Measurements from ENCODE around the gene SYNRG.

SYNRG gene

DNA sequence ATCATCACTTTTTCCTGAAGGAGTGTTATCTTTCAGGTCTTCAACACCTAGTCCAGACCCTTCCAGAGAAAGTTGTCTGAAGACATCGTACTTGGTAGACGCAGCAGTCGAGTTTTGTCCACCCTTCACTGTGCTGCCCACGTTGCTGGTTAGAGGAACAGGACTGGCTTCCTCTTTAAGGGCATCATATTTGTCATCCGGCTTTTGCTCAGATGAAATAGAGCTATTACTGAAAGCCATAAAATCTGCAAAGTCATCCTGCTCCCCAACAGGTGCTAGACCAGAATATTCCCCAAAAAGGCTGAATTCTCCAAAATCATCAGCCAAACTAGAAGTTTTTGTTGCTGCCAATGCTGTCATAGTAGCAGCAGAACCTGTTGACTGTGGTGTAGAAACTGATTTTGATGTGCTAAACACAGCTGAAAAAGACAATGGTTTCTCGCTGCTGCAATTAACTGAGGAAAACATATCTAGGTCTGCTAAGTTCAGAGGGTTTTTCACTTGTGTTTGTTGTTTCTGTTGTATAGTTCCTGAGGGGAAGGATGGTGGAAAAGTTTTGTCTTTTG is 55.7 kb downstream of the SYNRG start:
- no peak for DNase-seq (ENCODE audit: low spot score)
- TF ChIP-seq, protein P1, sequence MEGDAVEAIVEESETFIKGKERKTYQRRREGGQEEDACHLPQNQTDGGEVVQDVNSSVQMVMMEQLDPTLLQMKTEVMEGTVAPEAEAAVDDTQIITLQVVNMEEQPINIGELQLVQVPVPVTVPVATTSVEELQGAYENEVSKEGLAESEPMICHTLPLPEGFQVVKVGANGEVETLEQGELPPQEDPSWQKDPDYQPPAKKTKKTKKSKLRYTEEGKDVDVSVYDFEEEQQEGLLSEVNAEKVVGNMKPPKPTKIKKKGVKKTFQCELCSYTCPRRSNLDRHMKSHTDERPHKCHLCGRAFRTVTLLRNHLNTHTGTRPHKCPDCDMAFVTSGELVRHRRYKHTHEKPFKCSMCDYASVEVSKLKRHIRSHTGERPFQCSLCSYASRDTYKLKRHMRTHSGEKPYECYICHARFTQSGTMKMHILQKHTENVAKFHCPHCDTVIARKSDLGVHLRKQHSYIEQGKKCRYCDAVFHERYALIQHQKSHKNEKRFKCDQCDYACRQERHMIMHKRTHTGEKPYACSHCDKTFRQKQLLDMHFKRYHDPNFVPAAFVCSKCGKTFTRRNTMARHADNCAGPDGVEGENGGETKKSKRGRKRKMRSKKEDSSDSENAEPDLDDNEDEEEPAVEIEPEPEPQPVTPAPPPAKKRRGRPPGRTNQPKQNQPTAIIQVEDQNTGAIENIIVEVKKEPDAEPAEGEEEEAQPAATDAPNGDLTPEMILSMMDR (IDR thresholded peaks at IDR 0.05; ENCODE audit: borderline replicate concordance, control extremely low read depth, extremely low read depth, insufficient read depth, missing control alignments): no peak
- in situ Hi-C loops (cut with MboI; ENCODE audit: low sequenced_read_pairs, unreplicated experiment): no loop called here

DNA sequence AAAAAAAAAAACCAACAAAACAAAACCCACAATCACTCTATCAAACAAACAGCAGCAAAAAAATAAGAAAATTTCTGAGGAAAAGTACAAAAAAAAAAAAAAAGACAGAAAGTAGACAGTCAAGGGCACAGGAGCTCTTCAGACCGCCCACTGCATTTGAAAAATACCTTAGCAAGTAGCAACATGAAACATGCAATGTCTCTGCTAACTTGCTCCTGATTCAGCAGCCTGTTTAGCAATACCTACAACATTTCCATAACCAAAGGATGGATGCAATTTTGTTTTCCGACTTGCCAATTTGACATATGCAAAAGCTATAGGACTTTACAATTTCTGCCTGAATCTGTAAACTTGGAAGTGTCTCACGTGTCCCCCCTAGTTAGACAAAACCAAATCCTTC is 57.4 kb downstream of the SYNRG start:
- in situ Hi-C loops (cut with MboI; ENCODE audit: low sequenced_read_pairs, unreplicated experiment): no loop called here
- no peak for DNase-seq (ENCODE audit: low spot score)
- TF ChIP-seq, protein P1 (IDR thresholded peaks at IDR 0.05; ENCODE audit: borderline replicate concordance, control extremely low read depth, extremely low read depth, insufficient read depth, missing control alignments): no peak

DNA sequence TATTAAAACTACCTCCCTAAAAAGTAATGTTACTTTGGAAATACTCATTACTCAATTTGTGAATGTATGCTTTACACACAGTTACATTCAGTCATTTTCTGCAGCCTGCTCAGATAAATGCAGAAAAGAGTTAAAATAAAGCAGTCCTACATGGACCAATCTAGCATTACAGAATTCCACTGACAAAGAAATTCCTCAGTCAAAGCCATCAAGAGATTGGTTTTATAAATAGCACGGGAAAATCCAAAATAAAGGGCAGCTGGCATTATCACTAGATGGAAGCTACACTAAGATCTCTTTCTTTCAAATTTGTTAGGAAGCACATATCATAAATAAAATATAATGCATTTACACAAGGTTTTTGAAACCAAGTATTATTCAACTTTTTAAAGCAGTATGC is 61.2 kb downstream of the SYNRG start:
- TF ChIP-seq, protein P1 (IDR thresholded peaks at IDR 0.05; ENCODE audit: borderline replicate concordance, control extremely low read depth, extremely low read depth, insufficient read depth, missing control alignments): no peak
- no peak for DNase-seq (ENCODE audit: low spot score)
- in situ Hi-C loops (cut with MboI; ENCODE audit: low sequenced_read_pairs, unreplicated experiment): no loop called here

DNA sequence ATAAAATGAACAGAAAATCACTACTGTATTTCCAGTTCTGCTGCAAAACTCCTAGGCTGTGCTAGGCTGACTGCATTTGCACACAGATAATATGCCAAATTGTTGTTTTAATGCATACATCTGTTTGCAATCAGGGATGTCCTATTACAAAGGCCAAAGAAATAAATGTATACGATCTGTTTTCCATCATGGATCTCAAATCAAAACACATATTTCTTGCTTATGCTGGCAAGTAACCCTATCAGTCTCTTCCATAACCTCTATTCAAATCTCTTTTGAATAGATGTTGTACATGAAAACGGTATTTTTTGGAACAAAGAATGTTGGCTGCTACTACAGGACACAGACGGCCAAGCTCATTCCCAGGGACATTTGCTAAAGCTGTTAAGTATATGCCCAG is 62.9 kb downstream of the SYNRG start:
- TF ChIP-seq, protein P1 (IDR thresholded peaks at IDR 0.05; ENCODE audit: borderline replicate concordance, control extremely low read depth, extremely low read depth, insufficient read depth, missing control alignments): no peak
- DNase-seq (ENCODE audit: low spot score): no peak
- in situ Hi-C loops (cut with MboI; ENCODE audit: low sequenced_read_pairs, unreplicated experiment): no loop called here

DNA sequence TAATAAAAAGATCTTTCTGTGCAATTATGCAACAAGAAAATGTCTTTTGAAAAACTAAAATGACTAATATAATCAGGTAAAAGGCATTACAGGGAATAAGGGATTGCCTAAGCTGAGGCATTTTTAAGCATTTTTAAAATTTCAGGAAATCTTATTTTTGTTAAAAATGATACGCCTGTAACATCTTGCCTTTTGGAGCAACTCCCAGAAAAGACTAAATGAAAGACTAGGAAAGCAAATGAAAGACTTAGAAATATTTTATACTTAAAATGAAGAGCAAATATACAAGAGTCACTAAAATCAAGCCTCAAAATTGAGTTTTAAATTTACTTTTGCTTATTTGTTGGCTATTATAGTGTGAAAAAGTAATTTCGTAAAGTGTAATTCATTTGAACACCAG is 63.7 kb downstream of the SYNRG start:
- TF ChIP-seq, protein P1 (IDR thresholded peaks at IDR 0.05; ENCODE audit: borderline replicate concordance, control extremely low read depth, extremely low read depth, insufficient read depth, missing control alignments): no peak
- DNase-seq (ENCODE audit: low spot score): no peak
- in situ Hi-C loops (cut with MboI; ENCODE audit: low sequenced_read_pairs, unreplicated experiment): no loop called here

DNA sequence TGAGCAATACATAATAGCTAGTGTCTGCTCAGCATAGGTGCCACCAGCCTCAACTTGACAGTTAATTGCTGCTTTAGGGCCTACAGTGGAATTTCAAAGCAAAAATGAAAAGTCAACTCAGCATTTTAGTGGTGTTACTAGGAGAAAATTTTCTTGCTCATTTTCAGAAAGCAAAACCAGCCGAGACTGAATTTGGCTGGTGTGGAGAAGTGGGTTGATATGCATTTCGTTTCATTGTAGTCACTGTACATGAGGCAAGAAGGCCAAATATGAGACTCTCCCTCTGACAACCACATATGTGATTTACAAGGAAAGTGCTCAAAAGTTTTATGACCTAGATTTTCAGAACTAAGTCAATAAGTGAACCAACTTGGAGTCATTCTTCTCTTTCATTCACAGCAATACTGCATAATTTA is 65.6 kb downstream of the SYNRG start:
- TF ChIP-seq, protein P1 (IDR thresholded peaks at IDR 0.05; ENCODE audit: borderline replicate concordance, control extremely low read depth, extremely low read depth, insufficient read depth, missing control alignments): no peak
- in situ Hi-C loops (cut with MboI; ENCODE audit: low sequenced_read_pairs, unreplicated experiment): no loop called here
- DNase-seq (ENCODE audit: low spot score): no peak

All from GM13976 (cell line).